ENCODE results near the gene TLDC2.

Gene TLDC2

GRCh38 chr20:36881331-36881730 is 5.4 kb downstream of the TLDC2 start:
- no peak for TF ChIP-seq CTCF (IDR thresholded peaks at IDR 0.05; ENCODE audit: low read depth, low read length)

GRCh38 chr20:36881888-36882287 is 6.0 kb downstream of the TLDC2 start:
- no peak for DNase-seq (ENCODE audit: low read depth in 2 of 2)
- H3K4me3 ChIP-seq (replicated peaks in 1 of 2; ENCODE audit: low read depth in 2 of 2, low read length in 2 of 2): no peak overlapping the region
- TF ChIP-seq CTCF (IDR thresholded peaks at IDR 0.05; ENCODE audit: low read depth, low read length): no peak

More at GRCh38 chr20:36881331-36881730, 5.4 kb downstream of the TLDC2 start:
- no peak for DNase-seq (ENCODE audit: low read depth in 2 of 2)
- H3K4me3 ChIP-seq (replicated peaks in 1 of 2; ENCODE audit: low read depth in 2 of 2, low read length in 2 of 2): no peak overlapping the region

GRCh38 chr20:36883977-36884535 is 8.1 kb downstream of the TLDC2 start:
- DNase-seq (ENCODE audit: low read depth in 2 of 2): no peak
- no peak overlapping the region for H3K4me3 ChIP-seq (replicated peaks in 1 of 2; ENCODE audit: low read depth in 2 of 2, low read length in 2 of 2)
- no peak for TF ChIP-seq CTCF (IDR thresholded peaks at IDR 0.05; ENCODE audit: low read depth, low read length)

GRCh38 chr20:36885356-36885755 is 9.4 kb downstream of the TLDC2 start:
- TF ChIP-seq CTCF (IDR thresholded peaks at IDR 0.05; ENCODE audit: low read depth, low read length): peak; percentile 22
- DNase-seq (ENCODE audit: low read depth in 2 of 2): peak; percentile 7 to 32
- no peak overlapping the region for H3K4me3 ChIP-seq (replicated peaks in 1 of 2; ENCODE audit: low read depth in 2 of 2, low read length in 2 of 2)

- TF ChIP-seq CTCF (IDR thresholded peaks at IDR 0.05; ENCODE audit: low read depth, low read length): peak; percentile 97
- no peak overlapping the region for H3K4me3 ChIP-seq (replicated peaks in 1 of 2; ENCODE audit: low read depth in 2 of 2, low read length in 2 of 2)
- DNase-seq (ENCODE audit: low read depth in 2 of 2): peak; percentile 79 to 81
Observed at GRCh38 chr20:36886859-36887751, 11.2 kb downstream of the TLDC2 start.

- DNase-seq (ENCODE audit: low read depth in 2 of 2): peak in 1 of 2 donors; percentile 8
- no peak for TF ChIP-seq CTCF (IDR thresholded peaks at IDR 0.05; ENCODE audit: low read depth, low read length)
- H3K4me3 ChIP-seq (replicated peaks in 1 of 2; ENCODE audit: low read depth in 2 of 2, low read length in 2 of 2): no peak overlapping the region
Observed at GRCh38 chr20:36887752-36888090, 11.8 kb downstream of the TLDC2 start.

Data from cardiac fibroblast (primary cell).